Naive thymus-derived CD8-positive, alpha-beta T cell (primary cell): ENCODE measurements around the gene NUTM2B. TPM values are rescaled to one million over a fixed set of nuclear protein-coding genes. Genes with fewer than 3 reads are reported as not detected.
"Not testable (repeated sequence)": the region's sequence is repeated elsewhere in the genome, so short reads cannot be mapped to it uniquely, and the experiment has no call there.

Source experiments
- ATAC-seq, 2 donors: fragments of 150-1000 bp; cut with Tn5 transposase in 1 of 2; sonication (Bioruptor Pico), chemical (Tn5 transposase) in 1 of 2; 1 replicate in 1 of 2; 2 replicates in 1 of 2; pipeline ENCODE4 v1.10.0; 2021; ENCODE audit warnings: mild to moderate bottlenecking in 2 of 2, moderate library complexity in 2 of 2
- POLR2A ChIA-PET: fragments of 350-600 bp; sonication (Branson Sonifier 250); formaldehyde crosslinking; loops from one replicate; lab custom pipeline; 2021; ENCODE audit warnings: antibody characterized with exemption; lab: Charles Lee
- DNase-seq, 10 donors: peaks; one replicate each; pipeline versions ENCODE4 v3.0.0 to v3.0.0-alpha.2; 2020 to 2022
- H3K27ac Mint-ChIP-seq, 10 donors: one replicate each; pipeline ENCODE4 v1.8.0; 2020 to 2022; ENCODE audit warnings: mild to moderate bottlenecking in 10 of 10, mixed read lengths in 10 of 10, moderate library complexity in 4 of 10, inconsistent platforms in 1 of 10
- H3K27me3 Mint-ChIP-seq, 5 donors: one replicate each; pipeline ENCODE4 v1.8.0; 2021 to 2022; ENCODE audit warnings: mixed read lengths in 5 of 5
- H3K36me3 Mint-ChIP-seq, 3 donors: one replicate each; pipeline ENCODE4 v1.8.0; 2020 to 2022; ENCODE audit warnings: mixed read lengths in 3 of 3, mild to moderate bottlenecking in 2 of 3, inconsistent platforms in 1 of 3
- H3K4me1 Mint-ChIP-seq, 4 donors: one replicate each; pipeline ENCODE4 v1.8.0; 2021 to 2022; ENCODE audit warnings: mixed read lengths in 4 of 4
- H3K4me3 Mint-ChIP-seq, 10 donors: one replicate each; pipeline ENCODE4 v1.8.0; 2020 to 2022; ENCODE audit warnings: mild to moderate bottlenecking in 10 of 10, mixed read lengths in 10 of 10, moderate library complexity in 6 of 10, inconsistent platforms in 1 of 10
- H3K9me3 Mint-ChIP-seq, 9 donors: one replicate each; pipeline ENCODE4 v1.8.0; 2020 to 2022; ENCODE audit warnings: mixed read lengths in 9 of 9, mild to moderate bottlenecking in 3 of 9, inconsistent platforms in 1 of 9, moderate library complexity in 1 of 9
- polyA plus RNA-seq, 3 donors: library from polyadenylated mRNA; unstranded; fragments of 300-500 nt; fragmentation: Illumina TruSeq; gene quantifications; one replicate each; pipeline ENCODE4 v1.2.3, GENCODE V29; 2021
- total RNA-seq, 8 experiments: library from RNA in 2 of 8; stranded (reverse) in 2 of 8; gene quantifications; one replicate each; pipeline ENCODE4 v1.2.3 and lab custom pipeline; 2021 to 2026

NUTM2B gene, protein sequence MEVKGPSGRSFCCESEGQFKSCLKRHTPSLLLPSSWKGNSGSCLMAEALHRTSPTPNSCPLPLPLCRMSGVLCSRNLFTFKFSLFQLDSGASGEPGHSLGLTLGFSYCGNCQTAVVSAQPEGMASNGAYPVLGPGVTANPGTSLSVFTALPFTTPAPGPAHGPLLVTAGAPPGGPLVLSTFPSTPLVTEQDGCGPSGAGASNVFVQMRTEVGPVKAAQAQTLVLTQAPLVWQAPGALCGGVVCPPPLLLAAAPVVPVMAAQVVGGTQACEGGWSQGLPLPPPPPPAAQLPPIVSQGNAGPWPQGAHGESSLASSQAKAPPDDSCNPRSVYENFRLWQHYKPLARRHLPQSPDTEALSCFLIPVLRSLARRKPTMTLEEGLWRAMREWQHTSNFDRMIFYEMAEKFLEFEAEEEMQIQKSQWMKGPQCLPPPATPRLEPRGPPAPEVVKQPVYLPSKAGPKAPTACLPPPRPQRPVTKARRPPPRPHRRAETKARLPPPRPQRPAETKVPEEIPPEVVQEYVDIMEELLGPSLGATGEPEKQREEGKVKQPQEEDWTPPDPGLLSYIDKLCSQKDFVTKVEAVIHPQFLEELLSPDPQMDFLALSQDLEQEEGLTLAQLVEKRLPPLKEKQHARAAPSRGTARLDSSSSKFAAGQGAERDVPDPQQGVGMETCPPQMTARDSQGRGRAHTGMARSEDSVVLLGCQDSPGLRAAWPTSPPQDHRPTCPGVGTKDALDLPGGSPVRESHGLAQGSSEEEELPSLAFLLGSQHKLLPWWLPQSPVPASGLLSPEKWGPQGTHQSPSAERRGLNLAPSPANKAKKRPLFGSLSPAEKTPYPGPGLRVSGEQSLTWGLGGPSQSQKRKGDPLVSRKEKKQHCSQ
- total RNA-seq (1 to 10 TPM; 2.6 TPM), polyA plus RNA-seq (under 1 TPM in 1 of 3 donors, not detected in 2; 0.18 TPM), total RNA-seq (lab: John Stamatoyannopoulos, UW) (0 to 1.5 (median 0.24) reads per million in 6 experiments)

GRCh38 chr10:79702927-79703326 lies at the start of gene NUTM2B:
NUTM2B (plus strand) TSS chr10:79703227; CDS start chr10:79703610, 383 bp downstream.
- H3K4me3 Mint-ChIP-seq, H3K36me3 Mint-ChIP-seq, H3K27ac Mint-ChIP-seq, H3K9me3 Mint-ChIP-seq, ATAC-seq, DNase-seq, H3K4me1 Mint-ChIP-seq, H3K27me3 Mint-ChIP-seq, POLR2A ChIA-PET: not testable (repeated sequence)

GRCh38 chr10:79663287-79663686 lies 39.7 kb upstream of the NUTM2B start:
- POLR2A ChIA-PET, H3K36me3 Mint-ChIP-seq, H3K27ac Mint-ChIP-seq, H3K9me3 Mint-ChIP-seq, H3K4me1 Mint-ChIP-seq, DNase-seq, H3K27me3 Mint-ChIP-seq, ATAC-seq, H3K4me3 Mint-ChIP-seq: not testable (repeated sequence)

GRCh38 chr10:79664686-79665085 lies 38.3 kb upstream of the NUTM2B start:
- H3K4me1 Mint-ChIP-seq, DNase-seq, H3K36me3 Mint-ChIP-seq, ATAC-seq, H3K27ac Mint-ChIP-seq, H3K9me3 Mint-ChIP-seq, POLR2A ChIA-PET, H3K4me3 Mint-ChIP-seq, H3K27me3 Mint-ChIP-seq: not testable (repeated sequence)

DNA sequence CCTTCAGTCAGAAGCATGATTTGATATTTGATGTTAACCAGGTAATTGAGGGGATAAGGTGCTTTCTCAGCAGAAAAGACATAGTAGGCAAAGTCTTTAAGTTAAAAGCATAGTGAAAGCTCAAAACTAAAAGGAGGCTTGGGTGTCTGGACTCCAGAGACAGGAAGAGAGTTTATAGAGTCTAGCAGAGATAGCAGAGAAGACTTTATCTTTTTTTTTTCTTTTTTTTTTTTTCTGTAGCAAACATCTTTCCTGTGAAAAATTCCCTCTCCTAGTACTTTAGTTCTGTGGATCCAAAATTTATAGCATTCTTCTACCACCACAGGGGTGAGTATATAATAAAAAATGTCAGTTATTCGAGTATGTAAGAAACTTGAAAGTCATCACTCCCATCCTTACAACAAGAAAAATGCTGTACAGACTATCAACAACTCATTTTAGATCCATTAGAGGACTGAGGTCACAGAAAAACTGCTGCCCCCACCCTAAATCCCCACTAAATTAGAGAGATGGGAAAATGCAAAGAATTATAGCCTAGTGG lies 33.7 kb upstream of the NUTM2B start:
- POLR2A ChIA-PET, H3K9me3 Mint-ChIP-seq, H3K27ac Mint-ChIP-seq, H3K4me3 Mint-ChIP-seq, H3K27me3 Mint-ChIP-seq, DNase-seq, ATAC-seq, H3K36me3 Mint-ChIP-seq, H3K4me1 Mint-ChIP-seq: not testable (repeated sequence)

DNA sequence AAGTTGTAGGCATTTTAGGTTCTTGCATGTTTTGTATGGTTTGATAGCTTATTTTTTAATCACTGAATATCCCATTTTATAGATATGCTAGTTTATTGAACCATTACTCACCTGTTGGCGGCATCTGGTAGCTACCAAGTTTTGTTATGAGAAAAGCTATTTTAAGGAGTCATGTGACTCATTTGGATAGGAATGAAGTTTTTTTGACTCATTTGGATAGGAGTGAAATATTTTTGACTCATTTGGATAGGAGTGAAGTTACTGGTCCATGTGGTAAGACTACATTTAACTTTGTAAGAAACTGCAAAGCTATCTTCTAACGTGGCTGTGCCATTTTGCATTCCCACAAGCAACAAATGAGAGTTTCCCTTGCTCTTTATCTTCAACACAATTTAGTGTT lies 28.1 kb upstream of the NUTM2B start:
- ATAC-seq, H3K27ac Mint-ChIP-seq, H3K36me3 Mint-ChIP-seq, DNase-seq, H3K27me3 Mint-ChIP-seq, H3K4me1 Mint-ChIP-seq, H3K4me3 Mint-ChIP-seq, POLR2A ChIA-PET, H3K9me3 Mint-ChIP-seq: not testable (repeated sequence)

GRCh38 chr10:79683026-79683883 lies 19.8 kb upstream of the NUTM2B start:
- not testable (repeated sequence) for H3K4me1 Mint-ChIP-seq, H3K27me3 Mint-ChIP-seq

DNA sequence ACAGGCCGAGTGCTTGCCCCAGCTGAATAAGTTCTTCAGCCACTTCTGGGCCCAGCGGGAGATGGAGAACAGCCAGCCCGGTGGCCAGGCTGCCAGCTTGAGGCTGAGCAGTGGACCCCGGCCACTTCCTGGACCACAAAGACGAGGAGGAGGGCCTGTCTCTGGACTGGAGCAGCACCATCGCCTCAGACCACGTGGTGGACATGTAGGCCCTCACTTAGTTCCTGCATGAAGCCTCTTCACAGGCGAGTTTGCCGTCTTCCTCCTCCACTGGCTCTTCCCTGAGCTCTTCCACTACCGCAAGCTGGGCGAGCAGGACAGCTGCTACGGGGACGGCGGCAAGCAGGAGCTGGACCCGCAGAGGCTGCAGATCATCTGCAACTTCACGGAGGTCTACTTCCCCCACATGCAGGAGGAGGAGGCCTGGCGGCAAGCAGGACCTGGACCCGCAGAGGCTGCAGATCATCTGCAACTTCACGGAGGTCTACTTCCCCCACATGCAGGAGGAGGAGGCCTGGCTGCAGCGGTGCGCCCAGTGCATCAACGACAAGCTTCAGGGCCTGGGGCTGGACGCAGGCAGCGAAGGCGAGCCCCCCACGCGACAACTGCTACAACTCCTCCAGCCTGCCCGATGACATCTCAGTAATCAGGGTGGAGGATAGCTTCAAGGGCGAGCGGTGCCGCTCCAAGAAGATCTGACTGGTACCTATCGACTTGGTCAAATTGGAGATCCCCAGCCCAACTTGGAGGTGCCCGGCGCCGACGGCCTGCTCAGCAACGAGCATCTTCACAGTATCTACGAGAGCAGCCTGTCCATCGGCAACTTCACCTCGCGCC lies 18.9 kb upstream of the NUTM2B start:
- DNase-seq, ATAC-seq, H3K4me3 Mint-ChIP-seq, H3K4me1 Mint-ChIP-seq, H3K27me3 Mint-ChIP-seq, POLR2A ChIA-PET, H3K27ac Mint-ChIP-seq, H3K9me3 Mint-ChIP-seq: not testable (repeated sequence)
- peaks cover 0 to 26% (median 7%) of the 10 kb centered on the region in 3 donors for H3K36me3 Mint-ChIP-seq

More at GRCh38 chr10:79683026-79683883, 19.8 kb upstream of the NUTM2B start:
- POLR2A ChIA-PET, H3K4me3 Mint-ChIP-seq, H3K27ac Mint-ChIP-seq, DNase-seq, H3K9me3 Mint-ChIP-seq, ATAC-seq: not testable (repeated sequence)
- H3K36me3 Mint-ChIP-seq: peaks cover 0 to 26% (median 7%) of the 10 kb centered on the region in 3 donors

DNA sequence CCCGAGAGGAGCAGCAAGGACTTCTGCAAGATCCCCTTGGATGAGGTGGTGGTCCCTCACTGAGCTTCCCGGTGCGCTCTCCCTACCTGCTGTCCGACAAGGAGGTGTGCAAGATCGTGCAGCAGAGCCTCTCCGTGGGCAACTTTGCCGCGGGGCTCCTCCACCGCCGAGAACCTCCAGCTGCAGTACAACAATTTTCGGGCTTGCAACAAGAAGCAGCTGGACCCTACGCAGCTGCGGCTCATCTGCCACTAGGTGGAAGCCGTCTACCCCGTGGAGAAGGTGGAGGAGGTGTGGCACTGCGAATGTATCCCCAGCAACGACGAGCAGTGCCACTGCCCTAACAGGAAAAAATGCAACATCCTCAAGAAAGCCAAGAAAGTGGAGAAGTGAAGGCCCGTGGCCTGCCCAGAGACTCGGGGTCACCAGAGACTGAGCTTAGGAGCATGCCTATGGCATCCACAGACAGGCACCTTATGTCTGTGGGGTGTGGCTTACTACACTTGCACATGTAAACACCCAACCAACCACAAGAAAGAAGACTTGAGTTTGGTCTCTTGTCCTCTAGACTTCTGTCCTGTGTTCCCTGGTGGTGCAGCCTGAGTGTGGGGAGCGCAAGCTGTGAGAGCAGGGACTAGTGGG lies 17.9 kb upstream of the NUTM2B start:
- H3K9me3 Mint-ChIP-seq, POLR2A ChIA-PET, H3K27me3 Mint-ChIP-seq, H3K4me1 Mint-ChIP-seq, H3K4me3 Mint-ChIP-seq: not testable (repeated sequence)
- H3K36me3 Mint-ChIP-seq: peaks cover 0 to 26% (median 7%) of the 10 kb centered on the region in 3 donors
- H3K27ac Mint-ChIP-seq: peak overlapping the region in 1 of 10 donors; percentile 49
- ATAC-seq: peak; percentile 91 to 97
- DNase-seq: peak in 7 of 10 donors; percentile 9 to 72 (median 37)

DNA sequence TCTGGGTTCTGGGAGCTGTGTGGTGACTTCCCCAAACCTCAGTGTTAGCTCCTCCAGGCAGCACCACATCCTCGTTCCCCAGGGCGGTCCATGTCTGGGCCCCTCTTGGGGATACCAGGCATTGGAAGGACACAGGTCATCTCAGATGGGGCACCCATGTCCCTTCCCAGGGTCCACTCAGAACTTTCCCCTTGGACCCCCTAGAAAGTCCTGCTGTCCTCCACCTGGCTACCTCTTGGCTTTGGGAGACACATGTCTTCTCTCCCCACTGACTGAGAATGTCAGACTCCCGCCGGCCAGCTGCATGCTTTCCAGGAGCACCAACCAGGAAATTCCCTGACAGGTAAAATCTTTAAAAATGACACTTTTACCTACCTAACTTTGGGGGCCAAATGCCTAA lies 16.4 kb upstream of the NUTM2B start:
- ATAC-seq, H3K4me1 Mint-ChIP-seq, H3K9me3 Mint-ChIP-seq, DNase-seq, POLR2A ChIA-PET, H3K27me3 Mint-ChIP-seq, H3K4me3 Mint-ChIP-seq: not testable (repeated sequence)
- Mint-ChIP-seq H3K36me3 (peaks cover 0 to 26% (median 7%) of the 10 kb centered on the region in 3 donors), H3K27ac (peak overlapping the region in 1 of 10 donors; percentile 37)

GRCh38 chr10:79687406-79688150 lies 15.4 kb upstream of the NUTM2B start:
- DNase-seq, H3K4me3 Mint-ChIP-seq, ATAC-seq, H3K9me3 Mint-ChIP-seq, H3K4me1 Mint-ChIP-seq, POLR2A ChIA-PET, H3K27me3 Mint-ChIP-seq, H3K27ac Mint-ChIP-seq: not testable (repeated sequence)
- peaks cover 0 to 26% (median 7%) of the 10 kb centered on the region in 3 donors for H3K36me3 Mint-ChIP-seq
